Cardiac fibroblast (primary cell): ENCODE measurements around the gene FBXW11.
"Not testable (repeated sequence)": the region's sequence is repeated elsewhere in the genome, so short reads cannot be mapped to it uniquely, and the experiment has no call there.

Source experiments
- DNase-seq, 2 donors: peaks; one replicate each; pipeline versions ENCODE4 v3.0.0 to v3.0.0-alpha.2; 2010; ENCODE audit warnings: low read depth in 2 of 2
- H3K4me3 ChIP-seq, 2 donors: replicated peaks in 1 of 2; 1 replicate in 1 of 2; 2 replicates in 1 of 2; pipeline ENCODE4 v1.5.1; 2011; ENCODE audit warnings: low read depth in 2 of 2, low read length in 2 of 2, mild to moderate bottlenecking in 2 of 2, moderate library complexity in 1 of 2
- CTCF ChIP-seq: IDR thresholded peaks from one replicate; pipeline ENCODE4 v1.5.1; 2011; ENCODE audit warnings: low read depth, mild to moderate bottlenecking, low read length, inconsistent platforms

FBXW11 gene

GRCh38 chr5:172043865-172044264 is 37.4 kb upstream of the FBXW11 start:
- TF ChIP-seq CTCF = no peak
- no peak for DNase-seq
- no peak overlapping the region for H3K4me3 ChIP-seq

- no peak overlapping the region for H3K4me3 ChIP-seq
- no peak for TF ChIP-seq CTCF
- no peak for DNase-seq
Measured at GRCh38 chr5:172042183-172042582, 35.7 kb upstream of the FBXW11 start.

- no peak for TF ChIP-seq CTCF
- no peak for DNase-seq
- H3K4me3 ChIP-seq = no peak overlapping the region
Measured at GRCh38 chr5:172038167-172038566, 31.7 kb upstream of the FBXW11 start.

GRCh38 chr5:172035049-172035448 is 28.6 kb upstream of the FBXW11 start:
- no peak for DNase-seq
- TF ChIP-seq CTCF = no peak
- no peak overlapping the region for H3K4me3 ChIP-seq

GRCh38 chr5:172031894-172032461 is 25.5 kb upstream of the FBXW11 start:
- no peak for TF ChIP-seq CTCF
- DNase-seq = no peak
- H3K4me3 ChIP-seq = no peak overlapping the region

GRCh38 chr5:172029876-172030275 is 23.4 kb upstream of the FBXW11 start:
- no peak for TF ChIP-seq CTCF
- H3K4me3 ChIP-seq = no peak overlapping the region
- no peak for DNase-seq

GRCh38 chr5:172028167-172028566 is 21.7 kb upstream of the FBXW11 start:
- no peak for TF ChIP-seq CTCF
- no peak overlapping the region for H3K4me3 ChIP-seq
- no peak for DNase-seq

- DNase-seq = peak; percentile 23 to 54
- not testable (repeated sequence) for H3K4me3 ChIP-seq
Measured at GRCh38 chr5:172020110-172020786, 13.8 kb upstream of the FBXW11 start.
